ENCODE measurements around the gene EPHA4.

GRCh38 chr2:221581986-221582385, 9.9 kb upstream of the EPHA4 start:
- TF ChIP-seq EZH2 (IDR thresholded peaks at IDR 0.05; ENCODE audit: low read length) (no peak), CTCF (optimal IDR thresholded peaks at IDR 0.05 in 1 of 3, IDR thresholded peaks at IDR 0.05 in 1 of 3, conservative IDR thresholded peaks at IDR 0.05 in 1 of 3; ENCODE audit: extremely low read depth in 1 of 3, insufficient read depth in 2 of 3, low read length in 3 of 3) (no peak)

Measured in keratinocyte (primary cell).